CD4-positive, alpha-beta T cell treated with Interleukin-1 beta for 1 hour (primary cell): ENCODE measurements around the gene BTNL2.
"Not testable (repeated sequence)": the region's sequence is repeated elsewhere in the genome, so short reads cannot be mapped to it uniquely, and the experiment has no call there.

Source experiments
- DNase-seq, 2 donors: peaks; one replicate each; pipeline ENCODE4 v3.0.0-alpha.2; 2020 to 2022

Gene BTNL2

GRCh38 chr6:32367644-32368043 is 39.3 kb downstream of the BTNL2 start:
- DNase-seq, result no peak

- not testable (repeated sequence) for DNase-seq
These were observed 47.8 kb downstream of the BTNL2 start for GRCh38 chr6:32359225-32359624.

- not testable (repeated sequence) for DNase-seq
These were observed 48.4 kb downstream of the BTNL2 start for GRCh38 chr6:32358548-32358947.

GRCh38 chr6:32355018-32355417 is 52.0 kb downstream of the BTNL2 start:
- no peak for DNase-seq

- DNase-seq, result no peak
These were observed 53.6 kb downstream of the BTNL2 start for GRCh38 chr6:32353348-32353747.
